Osteoblast (primary cell): Measurements from ENCODE around the gene PDLIM5. TPM values are rescaled to one million over a fixed set of nuclear protein-coding genes. Genes with fewer than 3 reads are reported as not detected.

Source experiments
- DNase-seq: peaks from one replicate; pipeline ENCODE4 v3.0.0; 2011; ENCODE audit warnings: low spot score, mixed read lengths; ENCODE audit not compliant: insufficient read length; ENCODE audit errors: missing footprints
- H2AFZ ChIP-seq: 2 replicates; pipeline ENCODE4 v1.6.0; 2011; ENCODE audit warnings: mild to moderate bottlenecking, low read length
- H3K27ac ChIP-seq: 2 replicates; pipeline ENCODE4 v1.5.1; 2011; ENCODE audit warnings: mild to moderate bottlenecking, low read depth, low read length, moderate library complexity
- H3K27me3 ChIP-seq: 2 replicates; pipeline ENCODE4 v1.6.0; 2012; ENCODE audit warnings: mild to moderate bottlenecking, control low read depth, inconsistent platforms, low read length, moderate library complexity; ENCODE audit not compliant: insufficient read depth
- H3K36me3 ChIP-seq: 2 replicates; pipeline ENCODE4 v1.5.1; 2011; ENCODE audit warnings: mild to moderate bottlenecking, low read length, control low read depth, moderate library complexity; ENCODE audit not compliant: insufficient read depth
- H3K4me1 ChIP-seq: 2 replicates; pipeline ENCODE4 v1.5.1; 2011; ENCODE audit warnings: mild to moderate bottlenecking, low read length, control low read depth, moderate library complexity; ENCODE audit not compliant: insufficient read depth
- H3K4me2 ChIP-seq: 2 replicates; pipeline ENCODE4 v1.6.0; 2011; ENCODE audit warnings: mild to moderate bottlenecking, low read length; ENCODE audit not compliant: insufficient read depth
- H3K4me3 ChIP-seq: fragments of 200-600 bp; sonication (generic); 3 replicates; pipeline ENCODE4 v1.5.1; 2012; ENCODE audit warnings: mild to moderate bottlenecking, low read length, inconsistent platforms; ENCODE audit not compliant: insufficient read depth
- H3K79me2 ChIP-seq: 2 replicates; pipeline ENCODE4 v1.6.0; 2012; ENCODE audit warnings: mild to moderate bottlenecking, low read length, control low read depth, inconsistent platforms; ENCODE audit not compliant: insufficient read depth
- H3K9me3 ChIP-seq: 2 replicates; pipeline ENCODE4 v1.5.1; 2011; ENCODE audit warnings: low read depth, low read length, control low read depth
- H4K20me1 ChIP-seq: 2 replicates; pipeline ENCODE4 v1.6.0; 2012; ENCODE audit warnings: mild to moderate bottlenecking, low read length, control low read depth; ENCODE audit not compliant: insufficient read depth
- total RNA-seq: library from RNA; depleted of rRNA; stranded (reverse); fragments of >200 nt; gene quantifications from 2 replicates; pipeline ENCODE4 v1.2.3, GENCODE V29; 2012
- TF ChIP-seq, protein P1 (sequence below): IDR thresholded peaks from 2 replicates; pipeline ENCODE4 v1.5.1; 2011; ENCODE audit warnings: mild to moderate bottlenecking, low read depth, low read length, moderate library complexity; ENCODE audit errors: extremely low read depth

The PDLIM5 gene
- total RNA-seq, 1 donor: 312 TPM

DNA sequence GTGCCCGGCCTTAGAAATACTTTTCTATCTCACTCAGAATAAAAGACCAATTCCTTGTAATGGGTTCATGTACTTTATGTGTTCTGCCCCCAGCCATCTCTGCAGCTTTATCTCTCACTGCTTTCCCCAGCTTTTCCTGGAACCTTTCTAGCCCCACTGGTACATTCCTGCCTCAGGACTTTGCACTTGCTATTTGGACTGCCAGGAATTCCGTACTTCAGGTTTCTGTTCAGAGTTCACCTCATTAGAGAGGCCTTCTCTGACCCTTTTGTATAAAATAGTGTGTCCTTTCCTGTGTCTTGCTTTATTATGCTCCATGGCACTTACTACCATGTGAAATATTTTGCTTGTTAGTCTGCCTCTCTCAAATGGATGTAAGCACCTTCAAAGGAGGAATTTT is 112.5 kb downstream of the PDLIM5 start:
- DNase-seq: no peak
- peaks cover 43% of the 10 kb centered on the region for H3K4me1 ChIP-seq

DNA sequence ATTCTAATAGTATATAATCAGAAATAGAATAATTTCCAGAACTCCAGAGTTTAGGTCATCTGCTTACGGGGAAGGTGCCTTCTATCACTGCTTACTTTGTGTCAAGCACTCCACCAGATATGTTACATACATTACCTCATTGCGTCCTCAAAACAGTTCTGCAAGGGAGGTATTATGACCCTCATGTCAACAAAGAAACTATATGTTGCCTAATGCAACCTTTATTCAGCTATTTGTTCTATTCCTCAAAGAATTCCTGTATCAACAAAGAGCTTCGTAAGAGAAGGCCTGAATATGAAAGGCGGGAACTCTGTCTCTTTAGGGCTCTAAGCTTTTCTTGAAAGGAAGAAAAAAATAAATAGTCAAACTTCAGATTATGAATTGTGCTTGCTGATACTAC is 114.7 kb downstream of the PDLIM5 start:
- peaks cover 13% of the 10 kb centered on the region for H4K20me1 ChIP-seq
- no peak overlapping the region for H2AFZ ChIP-seq
- H3K27ac ChIP-seq: no peak overlapping the region
- TF ChIP-seq, protein P1, sequence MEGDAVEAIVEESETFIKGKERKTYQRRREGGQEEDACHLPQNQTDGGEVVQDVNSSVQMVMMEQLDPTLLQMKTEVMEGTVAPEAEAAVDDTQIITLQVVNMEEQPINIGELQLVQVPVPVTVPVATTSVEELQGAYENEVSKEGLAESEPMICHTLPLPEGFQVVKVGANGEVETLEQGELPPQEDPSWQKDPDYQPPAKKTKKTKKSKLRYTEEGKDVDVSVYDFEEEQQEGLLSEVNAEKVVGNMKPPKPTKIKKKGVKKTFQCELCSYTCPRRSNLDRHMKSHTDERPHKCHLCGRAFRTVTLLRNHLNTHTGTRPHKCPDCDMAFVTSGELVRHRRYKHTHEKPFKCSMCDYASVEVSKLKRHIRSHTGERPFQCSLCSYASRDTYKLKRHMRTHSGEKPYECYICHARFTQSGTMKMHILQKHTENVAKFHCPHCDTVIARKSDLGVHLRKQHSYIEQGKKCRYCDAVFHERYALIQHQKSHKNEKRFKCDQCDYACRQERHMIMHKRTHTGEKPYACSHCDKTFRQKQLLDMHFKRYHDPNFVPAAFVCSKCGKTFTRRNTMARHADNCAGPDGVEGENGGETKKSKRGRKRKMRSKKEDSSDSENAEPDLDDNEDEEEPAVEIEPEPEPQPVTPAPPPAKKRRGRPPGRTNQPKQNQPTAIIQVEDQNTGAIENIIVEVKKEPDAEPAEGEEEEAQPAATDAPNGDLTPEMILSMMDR: no peak
- no peak overlapping the region for H3K4me3 ChIP-seq
- peaks cover 88% of the 10 kb centered on the region for H3K79me2 ChIP-seq
- no peaks in the 10 kb centered on the region for H3K9me3 ChIP-seq
- H3K27me3 ChIP-seq: no peaks in the 10 kb centered on the region
- no peak overlapping the region for H3K4me2 ChIP-seq
- peaks cover 26% of the 10 kb centered on the region for H3K4me1 ChIP-seq
- H3K36me3 ChIP-seq: peaks cover 6% of the 10 kb centered on the region
- DNase-seq: no peak

More for the DNA sequence above, 112.5 kb downstream of the PDLIM5 start:
- Histone ChIP-seq H3K9me3 (no peaks in the 10 kb centered on the region), H3K27ac (no peak overlapping the region), H2AFZ (no peak overlapping the region), H4K20me1 (peaks cover 16% of the 10 kb centered on the region), H3K4me2 (no peak overlapping the region), H3K4me3 (no peak overlapping the region), H3K36me3 (peaks cover 6% of the 10 kb centered on the region), H3K79me2 (peaks cover 88% of the 10 kb centered on the region), H3K27me3 (no peaks in the 10 kb centered on the region)
- TF ChIP-seq, protein P1: no peak

DNA sequence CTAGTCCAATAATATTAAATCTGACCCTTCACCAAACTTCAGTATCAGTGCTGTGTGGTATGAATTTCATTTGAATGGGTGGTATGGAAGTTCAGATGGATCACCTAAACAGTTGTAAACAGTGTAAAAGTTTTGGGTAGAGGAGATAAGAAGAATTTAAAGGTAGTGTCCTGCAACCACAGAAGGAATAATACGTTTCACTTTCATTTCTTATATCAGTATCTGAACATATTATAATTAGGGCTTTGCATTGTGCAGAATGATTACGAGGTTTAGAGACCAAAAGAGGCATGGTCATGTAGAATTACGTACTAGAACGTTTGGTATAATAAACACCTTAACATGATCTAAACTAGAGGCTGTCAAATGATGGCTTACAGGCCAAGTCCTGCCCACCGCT is 116.1 kb downstream of the PDLIM5 start:
- H3K4me1 ChIP-seq: peaks cover 16% of the 10 kb centered on the region
- TF ChIP-seq, protein P1: no peak
- H3K27me3 ChIP-seq: no peaks in the 10 kb centered on the region
- no peak for DNase-seq
- no peak overlapping the region for H3K4me3 ChIP-seq
- H3K36me3 ChIP-seq: peaks cover 6% of the 10 kb centered on the region
- peaks cover 5% of the 10 kb centered on the region for H4K20me1 ChIP-seq
- H3K79me2 ChIP-seq: peaks cover 88% of the 10 kb centered on the region
- peak overlapping the region; percentile 70 for H3K4me2 ChIP-seq
- peak overlapping the region; percentile 11 for H3K27ac ChIP-seq
- H2AFZ ChIP-seq: no peak overlapping the region
- H3K9me3 ChIP-seq: no peaks in the 10 kb centered on the region

DNA sequence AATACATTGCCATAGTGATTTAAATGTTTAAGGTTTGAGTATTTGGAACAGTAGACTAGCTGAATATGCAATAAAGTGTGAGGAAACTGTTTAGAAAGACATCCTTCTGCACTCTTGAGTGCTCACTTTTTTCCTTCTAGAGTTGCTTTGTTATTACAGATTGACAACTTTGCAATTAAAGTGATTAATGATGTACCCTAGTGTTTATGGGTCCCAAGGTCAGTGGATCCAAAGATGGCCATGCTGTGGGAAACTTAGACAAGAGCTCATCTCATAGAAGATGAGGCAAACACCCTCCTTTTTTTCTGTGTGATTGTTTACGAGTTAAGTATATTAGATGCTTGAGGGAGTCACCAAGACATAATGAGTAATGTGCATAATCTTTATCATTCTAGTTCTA is 118.8 kb downstream of the PDLIM5 start:
- H3K4me3 ChIP-seq: no peak overlapping the region
- H3K79me2 ChIP-seq: peaks cover 86% of the 10 kb centered on the region
- DNase-seq: no peak
- TF ChIP-seq, protein P1: no peak
- H3K27me3 ChIP-seq: no peaks in the 10 kb centered on the region
- no peak overlapping the region for H2AFZ ChIP-seq
- peaks cover 7% of the 10 kb centered on the region for H3K36me3 ChIP-seq
- H3K27ac ChIP-seq: no peak overlapping the region
- no peaks in the 10 kb centered on the region for H4K20me1 ChIP-seq
- H3K4me2 ChIP-seq: no peak overlapping the region
- H3K9me3 ChIP-seq: no peaks in the 10 kb centered on the region
- peaks cover 37% of the 10 kb centered on the region for H3K4me1 ChIP-seq
